A673 (cell line): ENCODE data around the gene HOXB7. TPM values are rescaled to one million over a fixed set of nuclear protein-coding genes. Genes with fewer than 3 reads are reported as not detected.

ENCODE experiments used
- BruUV-seq: library from RNA; stranded (reverse); fragments of 400-500 nt; replicated peaks from 2 replicates; lab custom pipeline; 2021; lab: Mats Ljungman, UMichigan
- CTCF ChIA-PET: fragments of 300-600 bp; sonication (Branson Sonifier 250); formaldehyde crosslinking; loops from one replicate; lab custom pipeline; 2022; ENCODE audit warnings: antibody characterized with exemption; lab: Charles Lee
- POLR2A ChIA-PET: fragments of 300-600 bp; sonication (Branson Sonifier 250); formaldehyde crosslinking; loops from one replicate; lab custom pipeline; 2022; ENCODE audit warnings: antibody characterized with exemption; ENCODE audit not compliant: low non-redundant PET; lab: Charles Lee
- DNase-seq: peaks from one replicate; pipeline ENCODE4 v3.0.0-alpha.2; 2015; ENCODE audit warnings: low spot score
- H3K27ac ChIP-seq: fragments of 200-600 bp; sonication (generic); 2 replicates; pipeline ENCODE4 v1.5.1; 2016; ENCODE audit warnings: mixed run types, low read depth, mild to moderate bottlenecking, mixed read lengths, antibody characterized with exemption, low read length; ENCODE audit not compliant: poor library complexity, severe bottlenecking
- H3K27me3 ChIP-seq: fragments of 200-600 bp; sonication (generic); replicated peaks from 2 replicates; pipeline ENCODE4 v1.6.1; 2017; ENCODE audit warnings: mixed run types, low read depth, mild to moderate bottlenecking, mixed read lengths, antibody characterized with exemption, low read length; ENCODE audit not compliant: insufficient read depth, poor library complexity
- H3K36me3 ChIP-seq: fragments of 200-600 bp; sonication (generic); 2 replicates; pipeline ENCODE4 v1.6.1; 2016; ENCODE audit warnings: mixed run types, mild to moderate bottlenecking, mixed read lengths, antibody characterized with exemption, low read length; ENCODE audit not compliant: insufficient read depth, poor library complexity, severe bottlenecking
- H3K4me1 ChIP-seq: fragments of 200-600 bp; sonication (generic); 2 replicates; pipeline ENCODE4 v1.6.1; 2017; ENCODE audit warnings: mixed run types, mild to moderate bottlenecking, mixed read lengths, antibody characterized with exemption, low read length; ENCODE audit not compliant: insufficient read depth, poor library complexity, severe bottlenecking
- H3K4me3 ChIP-seq: fragments of 200-600 bp; sonication (generic); 2 replicates; pipeline ENCODE4 v1.5.1; 2016; ENCODE audit warnings: low read depth, mixed run types, mild to moderate bottlenecking, mixed read lengths, low read length; ENCODE audit not compliant: poor library complexity, severe bottlenecking
- H3K9me3 ChIP-seq: fragments of 200-600 bp; sonication (generic); 2 replicates; pipeline ENCODE4 v1.6.1; 2016; ENCODE audit warnings: mixed run types, low read depth, mild to moderate bottlenecking, mixed read lengths, antibody characterized with exemption, low read length; ENCODE audit not compliant: poor library complexity, severe bottlenecking
- EZH2 ChIP-seq: fragments of 200-600 bp; sonication (generic); IDR thresholded peaks from 2 replicates; pipeline ENCODE4 v1.6.1; 2017; ENCODE audit warnings: borderline replicate concordance, low read depth, mild to moderate bottlenecking, mixed read lengths, antibody characterized with exemption, low read length; ENCODE audit not compliant: poor library complexity, severe bottlenecking
- intact Hi-C: fragments of 100-400 bp; cut with micrococcal nuclease; formaldehyde crosslinking; loops from one replicate; pipeline ENCODE4 v1.10.0; 2022; ENCODE audit not compliant: unreplicated experiment
- total RNA-seq: library from RNA; stranded (reverse); gene quantifications from 2 replicates; pipeline ENCODE4 v1.2.3, GENCODE V29; 2021
- TF ChIP-seq, protein P1 (sequence below): fragments of 300-800, 200-600 bp; sonication (generic); conservative IDR thresholded peaks from 2 replicates; pipeline ENCODE4 v1.5.1; 2017; ENCODE audit warnings: low read depth, mild to moderate bottlenecking, antibody characterized with exemption, low read length, moderate library complexity, mixed read lengths

Gene HOXB7
- total RNA-seq, 1 experiment from 2014 or later = 32.2 TPM

DNA sequence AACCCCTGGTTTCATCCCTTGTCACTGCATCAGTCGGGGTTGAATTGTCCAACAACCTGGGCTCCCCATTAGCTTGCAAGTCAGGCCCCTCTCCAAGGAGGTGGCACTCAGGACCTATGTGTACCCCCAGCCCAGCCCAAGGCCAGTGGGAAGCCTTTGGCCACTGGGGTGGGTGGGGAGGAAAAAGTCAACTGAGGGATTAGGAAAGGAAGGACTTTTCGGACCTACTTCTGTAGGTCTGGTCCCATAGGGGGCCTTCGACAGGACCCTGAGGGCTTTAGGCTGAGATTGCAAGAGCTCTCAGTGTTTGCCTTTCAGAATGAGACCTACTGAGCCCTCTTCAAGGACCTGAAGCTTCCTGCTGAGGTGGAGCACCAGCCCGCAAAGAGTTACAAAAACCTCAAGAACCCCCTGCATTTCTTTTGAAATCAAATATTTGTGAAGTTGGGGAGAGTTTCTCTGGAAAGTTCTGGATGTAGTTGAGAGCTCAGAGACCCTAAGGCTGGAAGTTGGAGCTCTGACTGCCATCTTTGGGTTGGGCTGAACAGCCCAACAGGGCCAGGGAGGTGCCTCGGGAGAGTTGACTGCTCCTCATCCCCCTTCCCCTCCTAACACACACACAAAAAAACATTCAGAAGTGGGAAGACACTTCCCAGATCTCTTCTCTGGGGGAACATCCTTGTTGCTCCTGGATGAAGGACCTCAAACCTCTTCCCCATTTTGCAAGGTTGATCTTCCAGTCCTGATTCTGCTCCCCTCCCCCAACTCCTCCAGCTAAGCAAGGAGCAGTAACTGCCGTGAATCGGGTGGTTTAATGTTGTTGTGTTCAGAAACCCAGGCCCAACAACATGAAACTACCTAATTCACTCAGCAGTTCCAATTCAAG lies 21.1 kb upstream of the HOXB7 start:
- POLR2A ChIA-PET = no interaction called here
- CTCF ChIA-PET = no interaction called here
- BruUV-seq = no TSS peak
- peaks cover 5% of the 10 kb centered on the region for H3K4me1 ChIP-seq
- DNase-seq = no peak
- H3K27ac ChIP-seq = no peak overlapping the region
- H3K9me3 ChIP-seq = no peaks in the 10 kb centered on the region
- H3K4me3 ChIP-seq = no peak overlapping the region
- intact Hi-C loops = no loop called here
- TF ChIP-seq, protein P1, sequence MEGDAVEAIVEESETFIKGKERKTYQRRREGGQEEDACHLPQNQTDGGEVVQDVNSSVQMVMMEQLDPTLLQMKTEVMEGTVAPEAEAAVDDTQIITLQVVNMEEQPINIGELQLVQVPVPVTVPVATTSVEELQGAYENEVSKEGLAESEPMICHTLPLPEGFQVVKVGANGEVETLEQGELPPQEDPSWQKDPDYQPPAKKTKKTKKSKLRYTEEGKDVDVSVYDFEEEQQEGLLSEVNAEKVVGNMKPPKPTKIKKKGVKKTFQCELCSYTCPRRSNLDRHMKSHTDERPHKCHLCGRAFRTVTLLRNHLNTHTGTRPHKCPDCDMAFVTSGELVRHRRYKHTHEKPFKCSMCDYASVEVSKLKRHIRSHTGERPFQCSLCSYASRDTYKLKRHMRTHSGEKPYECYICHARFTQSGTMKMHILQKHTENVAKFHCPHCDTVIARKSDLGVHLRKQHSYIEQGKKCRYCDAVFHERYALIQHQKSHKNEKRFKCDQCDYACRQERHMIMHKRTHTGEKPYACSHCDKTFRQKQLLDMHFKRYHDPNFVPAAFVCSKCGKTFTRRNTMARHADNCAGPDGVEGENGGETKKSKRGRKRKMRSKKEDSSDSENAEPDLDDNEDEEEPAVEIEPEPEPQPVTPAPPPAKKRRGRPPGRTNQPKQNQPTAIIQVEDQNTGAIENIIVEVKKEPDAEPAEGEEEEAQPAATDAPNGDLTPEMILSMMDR = no peak
- no peak for TF ChIP-seq EZH2
- H3K27me3 ChIP-seq = no peaks in the 10 kb centered on the region
- no peaks in the 10 kb centered on the region for H3K36me3 ChIP-seq

DNA sequence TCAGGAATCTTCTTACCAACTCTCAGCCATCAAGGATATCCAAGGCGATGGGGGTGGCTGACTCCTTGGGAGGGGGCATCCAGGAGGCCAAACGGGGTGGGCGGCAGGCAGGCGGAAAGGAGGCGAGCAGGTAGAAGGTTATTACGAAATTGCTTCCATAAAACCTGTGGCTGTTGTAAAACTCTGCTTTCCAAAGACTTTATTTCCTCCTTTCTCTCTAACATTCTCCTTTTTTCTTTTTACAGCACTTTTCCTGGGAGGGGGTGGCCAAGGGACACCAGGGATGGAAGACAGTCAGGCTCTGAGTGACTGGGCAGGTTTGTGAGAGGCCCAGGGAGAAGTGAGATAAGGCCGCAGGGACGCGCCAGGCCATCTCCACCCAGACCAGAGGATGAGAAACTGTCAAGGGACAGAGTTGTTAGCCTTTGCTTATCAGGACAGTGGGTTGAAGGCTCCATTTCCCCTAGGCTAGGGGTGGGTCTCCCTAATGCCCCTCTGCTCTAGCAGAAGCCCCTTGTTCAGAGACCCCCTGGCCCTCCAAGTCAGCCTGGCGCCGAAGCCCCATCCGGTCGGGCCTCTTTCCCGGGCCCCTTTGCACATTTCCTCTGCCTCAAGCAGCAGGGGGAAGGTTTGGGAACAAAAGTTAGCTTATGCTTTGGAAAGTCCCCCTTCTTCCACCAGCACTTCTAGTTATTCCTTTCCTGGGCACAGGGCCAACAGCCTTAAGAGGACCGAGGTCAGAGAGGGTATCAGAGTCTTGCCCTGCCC lies 20.3 kb upstream of the HOXB7 start:
- DNase-seq = no peak
- ChIA-PET POLR2A (no interaction called here), CTCF (no interaction called here)
- peaks cover 7% of the 10 kb centered on the region for H3K4me1 ChIP-seq
- no peaks in the 10 kb centered on the region for H3K9me3 ChIP-seq
- TF ChIP-seq, protein P1 = no peak
- no peak for TF ChIP-seq EZH2
- no peak overlapping the region for H3K4me3 ChIP-seq
- no peaks in the 10 kb centered on the region for H3K36me3 ChIP-seq
- intact Hi-C loops = no loop called here
- no TSS peak for BruUV-seq
- H3K27ac ChIP-seq = no peak overlapping the region
- H3K27me3 ChIP-seq = no peaks in the 10 kb centered on the region

DNA sequence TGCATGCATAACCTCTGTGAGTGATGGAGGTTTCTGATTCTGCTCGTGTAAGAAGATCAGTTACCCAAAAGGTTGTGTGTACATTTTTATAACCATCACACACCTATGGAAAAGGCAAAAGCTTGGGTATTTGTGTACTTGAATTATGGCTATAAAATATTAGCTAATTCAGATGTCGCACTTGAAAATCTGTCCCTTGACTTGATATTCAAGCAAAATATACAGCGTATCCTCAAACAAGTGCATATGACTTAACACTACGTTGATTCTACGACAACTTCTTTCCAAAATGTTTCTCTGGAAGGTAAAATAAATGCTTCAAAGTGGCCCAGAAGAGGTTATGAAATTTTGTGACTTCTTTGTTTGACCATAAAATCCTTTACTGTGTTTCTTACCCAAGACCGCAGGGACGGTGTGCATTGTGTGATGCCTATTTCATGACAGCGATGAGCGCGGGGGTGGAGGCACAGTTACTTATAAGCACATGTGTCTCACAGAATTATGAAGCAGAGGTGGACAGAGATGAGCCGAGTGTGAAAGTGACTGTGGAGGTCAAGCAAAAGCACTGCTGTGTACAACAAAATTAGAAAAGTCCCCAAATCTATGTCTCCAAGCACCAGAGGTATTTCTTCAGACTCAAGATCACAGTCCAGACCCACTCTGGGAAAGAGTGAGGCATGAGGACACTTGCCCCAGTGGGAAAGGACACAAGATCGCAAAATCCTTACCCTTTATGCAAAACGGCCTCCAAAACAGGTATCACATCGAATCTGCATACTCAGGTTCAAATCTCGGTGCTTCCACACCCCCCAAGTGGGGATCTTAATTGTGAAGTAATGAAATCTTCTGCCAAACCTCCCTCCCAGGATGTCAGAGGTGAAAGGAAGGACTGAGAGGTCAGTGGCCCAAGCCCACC lies 19.4 kb upstream of the HOXB7 start:
- intact Hi-C loops = no loop called here
- POLR2A ChIA-PET = no interaction called here
- TF ChIP-seq, protein P1 = no peak
- TF ChIP-seq EZH2 = no peak
- H3K27ac ChIP-seq = no peak overlapping the region
- H3K9me3 ChIP-seq = no peaks in the 10 kb centered on the region
- CTCF ChIA-PET = no interaction called here
- H3K4me3 ChIP-seq = no peak overlapping the region
- no peak for DNase-seq
- no peaks in the 10 kb centered on the region for H3K36me3 ChIP-seq
- H3K4me1 ChIP-seq = peaks cover 7% of the 10 kb centered on the region
- no peaks in the 10 kb centered on the region for H3K27me3 ChIP-seq
- BruUV-seq = no TSS peak
